H9 (cell line): ENCODE data around the gene IER5. TPM values are rescaled to one million over a fixed set of nuclear protein-coding genes. Genes with fewer than 3 reads are reported as not detected.

Experiments
- DNase-seq: peaks from one replicate; pipeline ENCODE4 v3.0.0-alpha.2; 2017
- H2AFZ ChIP-seq: one replicate; pipeline ENCODE4 v1.6.1; 2013; ENCODE audit warnings: mild to moderate bottlenecking, low read length, control low read depth, moderate library complexity
- H2AK5ac ChIP-seq: 2 replicates; pipeline ENCODE4 v1.6.1; 2013; ENCODE audit warnings: low read length, control low read depth, mixed read lengths; ENCODE audit not compliant: insufficient read length
- H2BK120ac ChIP-seq: one replicate; pipeline ENCODE4 v1.6.1; 2013; ENCODE audit warnings: low read depth, mild to moderate bottlenecking, low read length, control low read depth, inconsistent platforms; ENCODE audit not compliant: poor library complexity, severe bottlenecking
- H2BK12ac ChIP-seq: 2 replicates; pipeline ENCODE4 v1.6.1; 2013; ENCODE audit warnings: low read length, control low read depth, mixed read lengths, low read depth; ENCODE audit not compliant: insufficient read length
- H2BK15ac ChIP-seq: 2 replicates; pipeline ENCODE4 v1.6.1; 2013; ENCODE audit warnings: low read depth, low read length, control low read depth
- H2BK20ac ChIP-seq: one replicate; pipeline ENCODE4 v1.6.1; 2013; ENCODE audit warnings: low read depth, mild to moderate bottlenecking, low read length, control low read depth, inconsistent platforms; ENCODE audit not compliant: poor library complexity, severe bottlenecking
- H2BK5ac ChIP-seq: 2 replicates; pipeline ENCODE4 v1.6.1; 2013; ENCODE audit warnings: low read length, control low read depth, mixed read lengths; ENCODE audit not compliant: insufficient read length
- H3K14ac ChIP-seq: 2 replicates; pipeline ENCODE4 v1.6.1; 2013; ENCODE audit warnings: low read length, control low read depth; ENCODE audit not compliant: insufficient read depth
- H3K18ac ChIP-seq: 2 replicates; pipeline ENCODE4 v1.6.1; 2013; ENCODE audit warnings: low read depth, mild to moderate bottlenecking, mixed read lengths, low read length, control low read depth; ENCODE audit not compliant: insufficient read length
- H3K23ac ChIP-seq: 2 replicates; pipeline ENCODE4 v1.6.1; 2013; ENCODE audit warnings: low read length, control low read depth, mixed read lengths, low read depth; ENCODE audit not compliant: insufficient read length
- H3K23me2 ChIP-seq: 2 replicates; pipeline ENCODE4 v1.6.1; 2013; ENCODE audit warnings: low read depth, mild to moderate bottlenecking, mixed read lengths, low read length, control low read depth; ENCODE audit not compliant: insufficient read length, poor library complexity, severe bottlenecking
- H3K27ac ChIP-seq: 2 replicates; pipeline ENCODE4 v1.5.1; 2013; ENCODE audit warnings: low read length, control low read depth, mixed read lengths, low read depth; ENCODE audit not compliant: insufficient read length
- H3K27me3 ChIP-seq: 2 replicates; pipeline ENCODE4 v1.6.1; 2013; ENCODE audit warnings: low read length, control low read depth, inconsistent platforms; ENCODE audit not compliant: insufficient read depth
- H3K4ac ChIP-seq: 2 replicates; pipeline ENCODE4 v1.6.1; 2013; ENCODE audit warnings: low read depth, mild to moderate bottlenecking, control low read depth, inconsistent platforms, low read length, moderate library complexity
- H3K4me1 ChIP-seq: 2 replicates; pipeline ENCODE4 v1.6.1; 2013; ENCODE audit warnings: low read length, control low read depth, inconsistent platforms; ENCODE audit not compliant: insufficient read depth
- H3K4me2 ChIP-seq: 2 replicates; pipeline ENCODE4 v1.6.1; 2013; ENCODE audit warnings: low read length, control low read depth, mixed read lengths; ENCODE audit not compliant: insufficient read length, insufficient read depth
- H3K56ac ChIP-seq: 2 replicates; pipeline ENCODE4 v1.6.1; 2013; ENCODE audit warnings: low read depth, mild to moderate bottlenecking, mixed read lengths, low read length, control low read depth; ENCODE audit not compliant: insufficient read length
- H3K79me1 ChIP-seq: 2 replicates; pipeline ENCODE4 v1.6.1; 2013; ENCODE audit warnings: low read depth, mild to moderate bottlenecking, moderate library complexity, low read length, control low read depth, inconsistent platforms; ENCODE audit not compliant: insufficient read depth, poor library complexity, severe bottlenecking
- H3K79me2 ChIP-seq: 2 replicates; pipeline ENCODE4 v1.6.1; 2013; ENCODE audit warnings: low read length, control low read depth, inconsistent platforms; ENCODE audit not compliant: insufficient read depth
- H3K9ac ChIP-seq: 2 replicates; pipeline ENCODE4 v1.6.1; 2013; ENCODE audit warnings: low read length, control low read depth, mixed read lengths; ENCODE audit not compliant: insufficient read length; ENCODE audit errors: extremely low read depth
- H3K9me3 ChIP-seq: one replicate; pipeline ENCODE4 v1.6.1; 2013; ENCODE audit warnings: low read depth, low read length, inconsistent platforms; ENCODE audit not compliant: control insufficient read depth
- H3T11ph ChIP-seq: one replicate; pipeline ENCODE4 v1.6.1; 2013; ENCODE audit warnings: mild to moderate bottlenecking, low read length, control low read depth, inconsistent platforms
- H4K20me1 ChIP-seq: one replicate; pipeline ENCODE4 v1.6.1; 2013; ENCODE audit not compliant: control insufficient read depth, insufficient read length, insufficient read depth
- H4K5ac ChIP-seq: 2 replicates; pipeline ENCODE4 v1.6.1; 2013; ENCODE audit warnings: low read depth, mild to moderate bottlenecking, mixed read lengths, low read length, control low read depth; ENCODE audit not compliant: insufficient read length
- H4K8ac ChIP-seq: replicated peaks from 2 replicates; pipeline ENCODE4 v1.6.1; 2013; ENCODE audit warnings: low read length, control low read depth, mixed read lengths, low read depth; ENCODE audit not compliant: insufficient read length
- H4K91ac ChIP-seq: 2 replicates; pipeline ENCODE4 v1.6.1; 2013; ENCODE audit warnings: low read depth, mild to moderate bottlenecking, moderate library complexity, mixed read lengths, low read length, control low read depth; ENCODE audit not compliant: insufficient read length
- H3K27ac Mint-ChIP-seq, 3 experiments: 2 replicates in 2 of 3; 3 replicates in 1 of 3; pipeline ENCODE4 v1.8.0; 2020 to 2021; ENCODE audit warnings: mixed read lengths in 3 of 3, mild to moderate bottlenecking in 1 of 3, moderate library complexity in 1 of 3
- H3K27me3 Mint-ChIP-seq: 2 replicates; pipeline ENCODE4 v1.8.0; 2021; ENCODE audit warnings: low read depth, mild to moderate bottlenecking, moderate library complexity, mixed read lengths
- H3K36me3 Mint-ChIP-seq, 3 experiments: 2 replicates in 2 of 3; 3 replicates in 1 of 3; pipeline ENCODE4 v1.8.0; 2020 to 2021; ENCODE audit warnings: low read depth in 3 of 3, mixed read lengths in 3 of 3; ENCODE audit not compliant: insufficient read depth in 1 of 3
- H3K4me1 Mint-ChIP-seq, 2 experiments: 2 replicates each; pipeline ENCODE4 v1.8.0; 2020; ENCODE audit warnings: mixed read lengths in 2 of 2
- H3K4me3 Mint-ChIP-seq, 2 experiments: 2 replicates in 1 of 2; 3 replicates in 1 of 2; pipeline ENCODE4 v1.8.0; 2020 to 2021; ENCODE audit warnings: mild to moderate bottlenecking in 2 of 2, mixed read lengths in 2 of 2, moderate library complexity in 1 of 2
- H3K9me3 Mint-ChIP-seq, 2 experiments: 2 replicates in 1 of 2; 3 replicates in 1 of 2; pipeline ENCODE4 v1.8.0; 2020; ENCODE audit warnings: mild to moderate bottlenecking in 2 of 2, mixed read lengths in 2 of 2, moderate library complexity in 1 of 2
- CTCF ChIP-seq: fragments of 200-600 bp; sonication (generic); conservative IDR thresholded peaks from 3 replicates; pipeline ENCODE4 v1.8.0; 2021; ENCODE audit warnings: antibody characterized with exemption, mild to moderate bottlenecking
- WGBS: extraction: QIAGEN DNeasy Blood & Tissue Kit; methylation state at CpG from one replicate; pipeline ENCODE4 v1.1.7; 2013; ENCODE audit warnings: missing lambda C conversion rate, low lambda C conversion rate, mixed read lengths; ENCODE audit not compliant: insufficient read length; ENCODE audit errors: extremely low coverage; 5-methylcytosine and 5-hydroxymethylcytosine counted together
- total RNA-seq: library from RNA; stranded (reverse); gene quantifications from 2 replicates; pipeline ENCODE4 v1.2.1, GENCODE V29; 2021

IER5 gene
- total RNA-seq, 1 experiment from 2014 or later, result 6.7 TPM

GRCh38 chr1:181100015-181100905, 11.8 kb downstream of the IER5 start:
- peaks cover 0 to 4% of the 10 kb centered on the region in 2 experiments; a peak in 2 of 5 replicates for H3K9me3 Mint-ChIP-seq
- H3K36me3 Mint-ChIP-seq, result no peaks in the 10 kb centered on the region; a peak in 1 of 7 replicates
- no peak for DNase-seq
- Histone ChIP-seq H2AK5ac (no peak overlapping the region), H3K27ac (no peak overlapping the region), H2BK12ac (no peak overlapping the region), H2BK120ac (no peak overlapping the region), H2AFZ (no peak overlapping the region), H3K4ac (no peak overlapping the region), H2BK15ac (no peak overlapping the region), H3K23me2 (peaks cover 9% of the 10 kb centered on the region), H3K18ac (no peak overlapping the region), H3K23ac (no peak overlapping the region), H3K56ac (no peak overlapping the region), H3K9ac (no peak overlapping the region), H2BK20ac (no peak overlapping the region), H2BK5ac (no peak overlapping the region), H3K4me1 (peaks cover 19% of the 10 kb centered on the region; the same call in 1 of the 2 replicates), H3K27me3 (peaks cover 12% of the 10 kb centered on the region; the same call in 1 of the 2 replicates), H3K79me2 (no peaks in the 10 kb centered on the region), H4K5ac (no peak overlapping the region), H3K4me2 (peak overlapping the region; percentile 14), H3K14ac (no peak overlapping the region), H4K20me1 (no peaks in the 10 kb centered on the region), H3K9me3 (no peaks in the 10 kb centered on the region), H4K91ac (no peak overlapping the region), H3T11ph (no peak overlapping the region), H4K8ac (no peak overlapping the region), H3K79me1 (no peaks in the 10 kb centered on the region)
- WGBS, result 100% methylated on average over 1 of the region's 10 CpGs
- peaks cover 58% of the 10 kb centered on the region for H3K27me3 Mint-ChIP-seq
- TF ChIP-seq CTCF, result no peak
- H3K4me1 Mint-ChIP-seq, result peaks cover 84 to 86% of the 10 kb centered on the region in 2 experiments
- peak overlapping the region in 1 of 2 experiments; percentile 62; a peak in 2 of 5 replicates for H3K4me3 Mint-ChIP-seq
- peak overlapping the region in 2 of 3 experiments; percentile 94 to 97; a peak in 1 of 7 replicates for H3K27ac Mint-ChIP-seq
